Measurements from ENCODE around the gene ATG10. TPM values are rescaled to one million over a fixed set of nuclear protein-coding genes. Genes with fewer than 3 reads are reported as not detected.

Gene ATG10
- total RNA-seq, 4 donors from 2014 or later: 8.5 to 15.2 (median 11.6) TPM

DNA sequence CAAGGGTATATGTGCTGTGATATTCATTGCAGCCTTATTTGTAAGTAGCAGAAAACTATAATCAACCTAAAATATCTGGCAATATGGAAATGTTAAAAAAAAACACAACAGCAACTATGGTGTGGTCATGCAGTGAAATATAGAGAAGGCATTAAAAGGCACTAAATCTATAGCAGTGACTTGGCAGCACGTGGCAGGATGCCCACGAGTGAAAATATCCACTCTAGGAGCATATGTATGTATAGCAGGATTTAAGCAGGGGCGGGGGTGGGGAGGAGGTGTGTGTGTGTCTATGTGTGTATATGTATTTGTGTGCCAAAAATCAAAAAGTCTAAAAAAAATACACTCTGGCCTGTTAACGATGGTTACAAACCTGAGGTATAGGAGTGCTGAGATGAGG is 190.8 kb downstream of the ATG10 start:
- TF ChIP-seq CTCF (IDR thresholded peaks at IDR 0.05): no peak
- Histone ChIP-seq H3K9me3 (no peaks in the 10 kb centered on the region), H3K27me3 (no peaks in the 10 kb centered on the region), H3K4me1 (peaks cover 7% of the 10 kb centered on the region in 2 donors), H3K27ac (no peak overlapping the region), H3K4me3 (replicated peaks in 1 of 3) (no peak overlapping the region), H3K36me3 (no peaks in the 10 kb centered on the region)
- WGBS, 2 donors: 89% methylated on average over 4 of the region's 4 CpGs
- intact Hi-C loops (cut with DNase I): loop anchor here (10.0 kb wide), 1 partner anchor 308 kb away; no protein-coding TSS in a partner anchor
- no peak for DNase-seq

- Histone ChIP-seq H3K9me3 (no peaks in the 10 kb centered on the region), H3K4me1 (peaks cover 7% of the 10 kb centered on the region in 2 donors), H3K4me3 (replicated peaks in 1 of 3) (no peak overlapping the region), H3K36me3 (no peaks in the 10 kb centered on the region), H3K27me3 (no peaks in the 10 kb centered on the region), H3K27ac (no peak overlapping the region)
- TF ChIP-seq POLR2A (IDR thresholded peaks at IDR 0.05): no peak
- no peak for TF ChIP-seq CTCF (IDR thresholded peaks at IDR 0.05)
- no peak for DNase-seq
- intact Hi-C loops (cut with DNase I): loop anchor here (10.0 kb wide), 1 partner anchor 309 kb away; no protein-coding TSS in a partner anchor
Observed at GRCh38 chr5:82163452-82164175, 191.8 kb downstream of the ATG10 start.

DNA sequence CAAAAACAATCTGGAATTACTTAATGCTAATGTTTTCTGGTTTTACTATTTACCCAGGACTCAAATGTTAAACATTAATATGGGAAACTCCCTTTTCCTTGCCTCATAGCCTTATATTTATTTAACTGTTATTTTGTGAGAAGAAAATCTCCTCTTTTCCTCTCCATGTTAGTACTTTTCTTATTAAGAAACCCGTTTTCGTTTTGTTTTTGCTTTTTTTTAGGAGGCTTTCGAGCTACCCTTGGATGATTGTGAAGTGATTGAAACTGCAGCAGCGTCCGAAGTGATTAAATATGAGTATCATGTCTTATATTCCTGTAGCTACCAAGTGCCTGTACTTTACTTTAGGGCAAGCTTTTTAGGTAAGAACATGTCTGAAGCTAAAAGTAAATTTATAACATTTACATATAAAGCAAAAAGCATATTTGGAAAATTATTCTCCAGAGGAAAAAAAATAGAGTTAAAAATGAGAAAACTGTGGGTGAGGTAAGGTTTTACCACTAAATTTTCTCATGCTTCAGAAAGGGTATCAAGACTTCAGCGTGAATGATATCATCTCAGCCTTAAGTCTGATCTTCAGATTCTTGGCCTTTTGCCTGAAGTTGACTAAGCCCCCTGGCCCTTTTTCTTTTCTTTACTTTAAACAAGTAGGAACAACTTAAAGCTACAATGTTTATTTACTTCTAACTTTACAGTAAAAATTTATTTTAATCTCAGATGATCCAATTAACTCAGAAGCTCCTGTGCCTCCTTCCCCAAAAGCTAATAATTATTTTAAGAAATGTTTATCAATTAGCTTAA is 192.6 kb downstream of the ATG10 start:
- Histone ChIP-seq H3K4me3 (replicated peaks in 1 of 3) (no peak overlapping the region), H3K9me3 (no peaks in the 10 kb centered on the region), H3K36me3 (no peaks in the 10 kb centered on the region), H3K27ac (no peak overlapping the region), H3K27me3 (no peaks in the 10 kb centered on the region), H3K4me1 (peaks cover 7% of the 10 kb centered on the region in 2 donors)
- TF ChIP-seq POLR2A (IDR thresholded peaks at IDR 0.05): no peak
- no peak for TF ChIP-seq CTCF (IDR thresholded peaks at IDR 0.05)
- intact Hi-C loops (cut with DNase I): loop anchor here (10.0 kb wide), 1 partner anchor 310 kb away; no protein-coding TSS in a partner anchor
- no peak for DNase-seq
- WGBS, 2 donors: 57 to 65% methylated on average over 6 of the region's 6 CpGs

GRCh38 chr5:82164977-82165713 is 193.3 kb downstream of the ATG10 start:
- Histone ChIP-seq H3K4me1 (peaks cover 7% of the 10 kb centered on the region in 2 donors), H3K36me3 (no peaks in the 10 kb centered on the region), H3K9me3 (no peaks in the 10 kb centered on the region), H3K27me3 (no peaks in the 10 kb centered on the region), H3K27ac (peak overlapping the region in 2 of 3 donors; percentile 24 to 54), H3K4me3 (replicated peaks in 1 of 3) (no peak overlapping the region)
- DNase-seq: no peak
- TF ChIP-seq POLR2A (IDR thresholded peaks at IDR 0.05) (no peak), CTCF (IDR thresholded peaks at IDR 0.05) (no peak)
- intact Hi-C loops (cut with DNase I): loop anchor here (5.0 to 10.0 kb wide), 3 partner anchors 310 to 743 kb away; no protein-coding TSS in a partner anchor
- 75 to 78% methylated on average over 3 of the region's 3 CpGs for WGBS, 2 donors

Data from thyroid gland (tissue), 4 donors.